ENCODE measurements around the gene GATAD2B.
"Not testable (repeated sequence)": the region's sequence is repeated elsewhere in the genome, so short reads cannot be mapped to it uniquely, and the experiment has no call there.

GATAD2B gene

DNA sequence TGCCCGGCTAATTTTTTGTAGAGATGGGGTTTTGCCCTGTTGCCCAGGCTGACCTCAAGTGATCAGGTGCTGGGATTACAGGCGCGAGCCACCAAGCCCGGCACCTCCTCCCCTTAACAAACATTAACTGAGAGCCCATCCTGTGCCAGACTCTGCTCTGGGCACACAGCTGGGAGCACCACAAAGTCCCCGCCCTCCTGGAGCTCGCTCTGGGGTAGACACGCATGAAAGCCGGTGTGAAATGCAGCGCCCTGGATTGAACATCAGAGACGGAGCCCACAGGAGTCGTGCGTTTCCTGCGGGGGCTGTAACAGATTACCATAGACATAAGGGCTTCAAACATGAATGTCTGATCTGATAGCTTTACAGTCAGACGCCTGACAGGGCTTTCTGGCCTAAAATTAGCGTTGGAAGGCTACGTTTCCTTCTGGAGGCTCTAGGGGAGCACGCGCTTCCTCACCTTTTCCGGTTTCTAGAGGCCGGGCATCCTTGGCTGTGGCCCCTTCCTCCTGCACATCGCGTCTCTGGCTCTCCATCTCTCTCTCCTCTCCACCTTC, 133.2 kb downstream of the GATAD2B start:
- Histone ChIP-seq H3K27ac (no peak overlapping the region), H3K27me3 (ENCODE audit: insufficient read depth, low read depth) (peaks cover 9% of the 10 kb centered on the region; the same call in 1 of the 2 replicates), H3K4me2 (no peak overlapping the region; the same call in 1 of the 2 replicates), H3K36me3 (ENCODE audit: insufficient read depth) (no peaks in the 10 kb centered on the region), H3K4me3 (IDR thresholded peaks at IDR 0.05; ENCODE audit: insufficient read depth, low read depth, low read length) (no peak overlapping the region), H3K4me1 (ENCODE audit: low read depth, poor library complexity, severe bottlenecking) (peaks cover 35% of the 10 kb centered on the region), H2AFZ (ENCODE audit: low read depth) (no peak overlapping the region), H3K79me2 (ENCODE audit: insufficient read depth, low read depth) (no peaks in the 10 kb centered on the region), H4K20me1 (ENCODE audit: insufficient read depth) (no peaks in the 10 kb centered on the region), H3K9ac (no peak overlapping the region)
- TF ChIP-seq, protein P1, sequence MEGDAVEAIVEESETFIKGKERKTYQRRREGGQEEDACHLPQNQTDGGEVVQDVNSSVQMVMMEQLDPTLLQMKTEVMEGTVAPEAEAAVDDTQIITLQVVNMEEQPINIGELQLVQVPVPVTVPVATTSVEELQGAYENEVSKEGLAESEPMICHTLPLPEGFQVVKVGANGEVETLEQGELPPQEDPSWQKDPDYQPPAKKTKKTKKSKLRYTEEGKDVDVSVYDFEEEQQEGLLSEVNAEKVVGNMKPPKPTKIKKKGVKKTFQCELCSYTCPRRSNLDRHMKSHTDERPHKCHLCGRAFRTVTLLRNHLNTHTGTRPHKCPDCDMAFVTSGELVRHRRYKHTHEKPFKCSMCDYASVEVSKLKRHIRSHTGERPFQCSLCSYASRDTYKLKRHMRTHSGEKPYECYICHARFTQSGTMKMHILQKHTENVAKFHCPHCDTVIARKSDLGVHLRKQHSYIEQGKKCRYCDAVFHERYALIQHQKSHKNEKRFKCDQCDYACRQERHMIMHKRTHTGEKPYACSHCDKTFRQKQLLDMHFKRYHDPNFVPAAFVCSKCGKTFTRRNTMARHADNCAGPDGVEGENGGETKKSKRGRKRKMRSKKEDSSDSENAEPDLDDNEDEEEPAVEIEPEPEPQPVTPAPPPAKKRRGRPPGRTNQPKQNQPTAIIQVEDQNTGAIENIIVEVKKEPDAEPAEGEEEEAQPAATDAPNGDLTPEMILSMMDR (conservative IDR thresholded peaks at IDR 0.05; ENCODE audit: low read depth, low read length) = no peak

DNA sequence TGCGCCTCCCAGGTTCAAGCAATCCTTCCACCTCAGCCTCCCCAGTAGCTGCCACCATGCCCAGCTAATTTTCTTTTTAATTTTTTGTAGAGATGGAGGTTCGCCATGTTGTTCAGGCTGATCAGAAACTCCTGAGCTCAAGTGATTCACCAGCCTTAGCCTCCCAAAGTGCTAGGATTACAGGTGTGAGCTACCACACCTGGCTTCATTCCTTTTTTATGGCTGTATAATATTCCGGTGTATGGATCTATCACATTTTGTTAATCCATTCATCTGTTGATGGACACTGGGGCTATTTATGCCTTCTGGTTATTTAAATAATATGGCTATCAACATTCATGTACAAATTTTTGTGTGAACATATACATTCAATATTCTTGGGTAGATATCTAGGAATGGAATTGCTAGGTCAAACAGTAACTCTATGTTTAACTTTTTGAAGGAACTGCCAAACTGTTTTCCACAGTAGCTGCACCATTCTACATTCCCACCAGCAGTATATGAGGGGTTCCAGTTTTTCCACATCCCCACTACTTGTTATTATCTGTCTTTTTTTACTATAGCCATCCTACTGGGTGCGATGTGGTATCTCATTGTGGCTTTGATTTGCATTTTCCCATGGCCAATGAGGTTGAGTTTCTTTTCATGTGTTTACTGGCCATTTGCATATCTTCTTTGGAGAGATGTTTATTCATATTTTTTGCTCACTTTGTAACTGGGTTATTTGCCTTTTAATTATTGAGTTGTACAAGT, 136.6 kb downstream of the GATAD2B start:
- Histone ChIP-seq H3K4me2 (no peak overlapping the region), H3K9ac (no peak overlapping the region), H4K20me1 (ENCODE audit: insufficient read depth) (no peaks in the 10 kb centered on the region), H3K36me3 (ENCODE audit: insufficient read depth) (no peaks in the 10 kb centered on the region), H3K4me1 (ENCODE audit: low read depth, poor library complexity, severe bottlenecking) (peaks cover 35% of the 10 kb centered on the region), H3K4me3 (IDR thresholded peaks at IDR 0.05; ENCODE audit: insufficient read depth, low read depth, low read length) (peak overlapping the region; percentile 59), H3K27ac (no peak overlapping the region), H2AFZ (ENCODE audit: low read depth) (no peak overlapping the region), H3K79me2 (ENCODE audit: insufficient read depth, low read depth) (no peaks in the 10 kb centered on the region), H3K27me3 (ENCODE audit: insufficient read depth, low read depth) (no peaks in the 10 kb centered on the region)
- TF ChIP-seq, protein P1 (conservative IDR thresholded peaks at IDR 0.05; ENCODE audit: low read depth, low read length) = no peak

DNA sequence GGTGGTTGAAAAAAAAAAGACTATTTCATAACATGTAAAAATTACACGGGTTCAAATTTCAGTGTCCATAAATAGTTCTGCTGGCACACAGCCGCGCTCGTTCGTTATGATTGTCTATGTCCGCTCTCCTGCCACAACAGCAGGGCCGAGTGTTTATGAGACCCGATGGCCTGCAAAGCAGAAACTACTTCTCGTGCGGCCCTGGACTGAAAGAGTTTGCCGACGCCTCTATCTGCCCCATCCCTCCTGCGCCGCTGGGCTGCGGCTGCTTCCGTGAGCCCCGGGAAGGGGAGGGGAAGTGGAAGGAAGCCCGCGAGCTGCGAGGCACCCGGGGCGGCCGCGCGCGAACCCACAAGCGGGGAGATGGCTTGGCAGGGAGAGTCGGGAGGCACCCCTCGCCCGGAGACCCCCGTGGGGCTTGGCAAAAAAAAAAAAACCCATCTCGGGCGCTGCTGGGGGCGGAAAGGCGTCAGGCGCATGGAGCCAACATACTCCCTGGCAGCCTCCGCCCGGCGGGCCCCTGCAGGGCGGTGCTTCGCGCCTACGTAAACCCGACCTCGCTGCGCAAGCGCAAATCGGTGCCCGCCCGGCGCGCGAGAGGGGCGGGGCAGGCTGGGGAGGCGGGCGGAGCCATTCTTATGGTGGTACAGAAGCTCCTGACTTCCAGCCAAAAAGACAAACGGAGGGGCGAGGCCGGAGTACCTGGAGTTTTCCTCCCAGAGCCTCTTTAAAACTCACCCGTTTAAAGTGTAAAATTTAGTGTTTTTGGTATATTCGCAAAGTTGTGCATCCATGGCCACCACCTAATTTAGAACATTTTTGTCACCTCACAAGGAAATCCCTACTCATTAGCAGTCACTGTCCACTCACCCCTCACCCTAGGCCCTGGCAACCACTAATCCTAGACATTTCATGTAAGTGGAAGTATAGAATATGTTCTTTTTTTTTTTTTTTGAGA, 139.3 kb downstream of the GATAD2B start:
- no peaks in the 10 kb centered on the region for H4K20me1 ChIP-seq (ENCODE audit: insufficient read depth)
- H3K79me2 ChIP-seq (ENCODE audit: insufficient read depth, low read depth) = no peaks in the 10 kb centered on the region
- H3K27me3 ChIP-seq (ENCODE audit: insufficient read depth, low read depth) = peaks cover 5% of the 10 kb centered on the region; the same call in 1 of the 2 replicates
- TF ChIP-seq, protein P1 (conservative IDR thresholded peaks at IDR 0.05; ENCODE audit: low read depth, low read length) = no peak
- peak overlapping the region; percentile 86 for H2AFZ ChIP-seq (ENCODE audit: low read depth)
- H3K4me2 ChIP-seq = peak overlapping the region; percentile 96
- H3K9ac ChIP-seq = peak overlapping the region; percentile 69
- peak overlapping the region; percentile 100 for H3K4me3 ChIP-seq (IDR thresholded peaks at IDR 0.05; ENCODE audit: insufficient read depth, low read depth, low read length)
- no peaks in the 10 kb centered on the region for H3K36me3 ChIP-seq (ENCODE audit: insufficient read depth)
- peak overlapping the region; percentile 62 for H3K27ac ChIP-seq
- peaks cover 16% of the 10 kb centered on the region for H3K4me1 ChIP-seq (ENCODE audit: low read depth, poor library complexity, severe bottlenecking)

DNA sequence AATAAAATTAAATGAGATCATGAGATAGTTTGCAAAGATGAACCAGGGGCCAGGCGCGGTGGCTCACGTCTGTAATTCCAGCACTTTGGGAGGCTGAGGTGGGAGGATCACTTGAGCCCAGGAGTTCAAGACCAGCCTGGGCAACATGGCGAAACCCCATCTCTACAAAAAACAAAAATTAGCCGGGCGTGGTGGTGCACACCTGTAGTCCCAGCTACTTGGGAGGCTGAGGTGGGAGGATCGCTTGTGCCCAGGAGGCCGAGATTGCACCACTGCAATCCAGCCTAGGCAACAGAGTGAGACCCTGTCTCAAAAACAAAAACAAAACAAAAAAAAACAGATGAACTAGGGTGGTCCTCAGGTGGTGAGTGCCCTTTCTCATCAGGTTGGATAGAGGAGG, 140.1 kb downstream of the GATAD2B start:
- Histone ChIP-seq H3K4me3 (IDR thresholded peaks at IDR 0.05; ENCODE audit: insufficient read depth, low read depth, low read length) (peak overlapping the region; percentile 100), H3K9ac (peak overlapping the region; percentile 69; the same call in 1 of the 2 replicates), H3K27ac (peak overlapping the region; percentile 62; the same call in 1 of the 2 replicates), H3K4me1 (ENCODE audit: low read depth, poor library complexity, severe bottlenecking) (peaks cover 16% of the 10 kb centered on the region), H2AFZ (ENCODE audit: low read depth) (peak overlapping the region; percentile 86), H3K4me2 (peak overlapping the region; percentile 96)
- H4K20me1 ChIP-seq (ENCODE audit: insufficient read depth); H3K79me2 ChIP-seq (ENCODE audit: insufficient read depth, low read depth); H3K36me3 ChIP-seq (ENCODE audit: insufficient read depth); H3K27me3 ChIP-seq (ENCODE audit: insufficient read depth, low read depth): not testable (repeated sequence)
